Measurements from ENCODE around the gene TBCEL. TPM values are rescaled to one million over a fixed set of nuclear protein-coding genes. Genes with fewer than 3 reads are reported as not detected.

The TBCEL gene
- total RNA-seq, 1 experiment from 2014 or later: 17.7 TPM

DNA sequence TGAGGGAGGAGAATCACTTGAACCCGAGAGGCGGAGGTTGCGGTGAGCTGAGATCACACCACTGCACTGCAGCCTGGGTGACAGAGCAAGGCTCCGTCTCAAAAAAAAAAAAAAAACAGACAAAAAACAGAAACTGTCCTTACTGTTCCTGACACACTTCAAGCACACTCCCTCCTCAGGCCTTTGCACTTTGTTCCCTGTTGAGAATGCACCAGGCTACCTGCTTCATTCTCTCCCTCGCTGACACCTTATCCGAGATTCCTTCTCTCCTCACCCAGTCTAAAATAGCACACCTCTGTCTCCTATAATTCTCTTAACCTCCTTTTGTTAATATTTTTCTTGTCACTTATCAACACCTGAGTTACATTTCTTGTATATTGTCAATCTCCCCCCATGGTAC, 44.9 kb downstream of the TBCEL start:
- BruUV-seq (replicated peaks): no TSS peak
- Histone ChIP-seq H3K9me3 (ENCODE audit: control insufficient read depth in 1 of 2, insufficient read depth in 1 of 2, low read depth in 1 of 2, low read length in 2 of 2) (no peaks in the 10 kb centered on the region; a peak in 1 of 4 replicates), H3K4me3 (replicated peaks in 1 of 2; ENCODE audit: low read depth in 1 of 2, low read length in 2 of 2) (no peak overlapping the region), H3K9me2 (ENCODE audit: insufficient read depth) (no peaks in the 10 kb centered on the region), H3K27me3 (ENCODE audit: insufficient read depth, low read length) (no peaks in the 10 kb centered on the region), H3K4me2 (ENCODE audit: low read length) (no peak overlapping the region), H4K20me1 (ENCODE audit: insufficient read depth) (no peaks in the 10 kb centered on the region), H3K79me2 (ENCODE audit: insufficient read depth, low read length) (no peaks in the 10 kb centered on the region), H2AFZ (ENCODE audit: low read depth, low read length, poor library complexity, severe bottlenecking) (no peak overlapping the region), H3K9ac (ENCODE audit: low read length) (no peak overlapping the region), H3K27ac (ENCODE audit: low read depth, low read length) (no peak overlapping the region), H3K36me3 (ENCODE audit: control insufficient read depth in 1 of 2, insufficient read depth in 2 of 2, low read length in 2 of 2) (peaks cover 0 to 15% of the 10 kb centered on the region in 2 experiments; a peak in 2 of 4 replicates), H3K4me1 (ENCODE audit: control insufficient read depth in 1 of 2, insufficient read depth in 2 of 2, low read length in 2 of 2) (no peaks in the 10 kb centered on the region)
- no peak for ATAC-seq
- intact Hi-C loops (cut with micrococcal nuclease): no loop called here
- ChIA-PET POLR2A (no interaction called here), RAD21 (ENCODE audit: low non-redundant PET in 1 of 2, low total read pairs in 2 of 2, uncharacterized antibody in 2 of 2, unreplicated experiment in 2 of 2) (no interaction called here), CTCF (no interaction called here)
- no peak for DNase-seq (ENCODE audit: low read depth, low spot score)
- TF ChIP-seq YY1 (IDR thresholded peaks at IDR 0.05; ENCODE audit: extremely low read depth, insufficient replicate concordance, low read depth, low read length) (no peak), SP1 (IDR thresholded peaks at IDR 0.05; ENCODE audit: low read depth) (no peak), POLR2AphosphoS5 (IDR thresholded peaks at IDR 0.05; ENCODE audit: low read depth, low read length) (no peak), POLR2A (IDR thresholded peaks at IDR 0.05; ENCODE audit: borderline replicate concordance, extremely low read depth, insufficient read depth, insufficient read length) (no peak), EZH2phosphoT487 (IDR thresholded peaks at IDR 0.05; ENCODE audit: borderline replicate concordance) (no peak), CEBPB (IDR thresholded peaks at IDR 0.05; ENCODE audit: low read depth) (no peak), SIN3A (IDR thresholded peaks at IDR 0.05; ENCODE audit: low read depth) (no peak), MAX (IDR thresholded peaks at IDR 0.05) (no peak), ELF1 (IDR thresholded peaks at IDR 0.05; ENCODE audit: borderline replicate concordance, low read depth) (no peak), EZH2 (IDR thresholded peaks at IDR 0.05) (no peak), CBX3 (IDR thresholded peaks at IDR 0.05; ENCODE audit: low read depth) (no peak), EGR1 (IDR thresholded peaks at IDR 0.05; ENCODE audit: low read depth) (no peak)
- TF ChIP-seq, protein P1, sequence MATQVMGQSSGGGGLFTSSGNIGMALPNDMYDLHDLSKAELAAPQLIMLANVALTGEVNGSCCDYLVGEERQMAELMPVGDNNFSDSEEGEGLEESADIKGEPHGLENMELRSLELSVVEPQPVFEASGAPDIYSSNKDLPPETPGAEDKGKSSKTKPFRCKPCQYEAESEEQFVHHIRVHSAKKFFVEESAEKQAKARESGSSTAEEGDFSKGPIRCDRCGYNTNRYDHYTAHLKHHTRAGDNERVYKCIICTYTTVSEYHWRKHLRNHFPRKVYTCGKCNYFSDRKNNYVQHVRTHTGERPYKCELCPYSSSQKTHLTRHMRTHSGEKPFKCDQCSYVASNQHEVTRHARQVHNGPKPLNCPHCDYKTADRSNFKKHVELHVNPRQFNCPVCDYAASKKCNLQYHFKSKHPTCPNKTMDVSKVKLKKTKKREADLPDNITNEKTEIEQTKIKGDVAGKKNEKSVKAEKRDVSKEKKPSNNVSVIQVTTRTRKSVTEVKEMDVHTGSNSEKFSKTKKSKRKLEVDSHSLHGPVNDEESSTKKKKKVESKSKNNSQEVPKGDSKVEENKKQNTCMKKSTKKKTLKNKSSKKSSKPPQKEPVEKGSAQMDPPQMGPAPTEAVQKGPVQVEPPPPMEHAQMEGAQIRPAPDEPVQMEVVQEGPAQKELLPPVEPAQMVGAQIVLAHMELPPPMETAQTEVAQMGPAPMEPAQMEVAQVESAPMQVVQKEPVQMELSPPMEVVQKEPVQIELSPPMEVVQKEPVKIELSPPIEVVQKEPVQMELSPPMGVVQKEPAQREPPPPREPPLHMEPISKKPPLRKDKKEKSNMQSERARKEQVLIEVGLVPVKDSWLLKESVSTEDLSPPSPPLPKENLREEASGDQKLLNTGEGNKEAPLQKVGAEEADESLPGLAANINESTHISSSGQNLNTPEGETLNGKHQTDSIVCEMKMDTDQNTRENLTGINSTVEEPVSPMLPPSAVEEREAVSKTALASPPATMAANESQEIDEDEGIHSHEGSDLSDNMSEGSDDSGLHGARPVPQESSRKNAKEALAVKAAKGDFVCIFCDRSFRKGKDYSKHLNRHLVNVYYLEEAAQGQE (IDR thresholded peaks at IDR 0.05; ENCODE audit: low read depth): no peak
- TF ChIP-seq, protein P2, sequence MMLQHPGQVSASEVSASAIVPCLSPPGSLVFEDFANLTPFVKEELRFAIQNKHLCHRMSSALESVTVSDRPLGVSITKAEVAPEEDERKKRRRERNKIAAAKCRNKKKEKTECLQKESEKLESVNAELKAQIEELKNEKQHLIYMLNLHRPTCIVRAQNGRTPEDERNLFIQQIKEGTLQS (IDR thresholded peaks at IDR 0.05): no peak
